ENCODE measurements around the gene TEX51.
A peak's percentile ranks its signal among the peaks of the same experiment; 100 is the strongest.

Gene TEX51

GRCh38 chr2:126879348-126880298 lies 19.1 kb upstream of the TEX51 start:
- DNase-seq = no peak

GRCh38 chr2:126880324-126880723 lies 18.4 kb upstream of the TEX51 start:
- DNase-seq = no peak

- DNase-seq = no peak
Observed at GRCh38 chr2:126880817-126881216, 17.9 kb upstream of the TEX51 start.

- no peak for DNase-seq
Observed at GRCh38 chr2:126881591-126881990, 17.1 kb upstream of the TEX51 start.

- no peak for DNase-seq
Observed at GRCh38 chr2:126882181-126882580, 16.5 kb upstream of the TEX51 start.

GRCh38 chr2:126882736-126883665 lies 15.7 kb upstream of the TEX51 start:
- no peak for DNase-seq

GRCh38 chr2:126883666-126884040 lies 15.0 kb upstream of the TEX51 start:
- DNase-seq = no peak

GRCh38 chr2:126884861-126885750 lies 13.6 kb upstream of the TEX51 start:
- no peak for DNase-seq

- DNase-seq = no peak
Observed at GRCh38 chr2:126885751-126886210, 12.9 kb upstream of the TEX51 start.

- DNase-seq = peak; percentile 34
Observed at GRCh38 chr2:126886211-126886915, 12.3 kb upstream of the TEX51 start.

GRCh38 chr2:126886916-126887280 lies 11.8 kb upstream of the TEX51 start:
- no peak for DNase-seq

GRCh38 chr2:126887506-126887905 lies 11.2 kb upstream of the TEX51 start:
- DNase-seq = no peak

- DNase-seq = no peak
Observed at GRCh38 chr2:126888046-126888445, 10.6 kb upstream of the TEX51 start.

- no peak for DNase-seq
Observed at GRCh38 chr2:126889071-126889470, 9.6 kb upstream of the TEX51 start.

- DNase-seq = no peak
Observed at GRCh38 chr2:126889496-126890135, 9.1 kb upstream of the TEX51 start.

GRCh38 chr2:126890136-126890510 lies 8.6 kb upstream of the TEX51 start:
- no peak for DNase-seq

GRCh38 chr2:126890551-126891450 lies 7.9 kb upstream of the TEX51 start:
- DNase-seq = no peak

GRCh38 chr2:126891681-126892500 lies 6.8 kb upstream of the TEX51 start:
- no peak for DNase-seq

- no peak for DNase-seq
Observed at GRCh38 chr2:126893153-126893552, 5.5 kb upstream of the TEX51 start.

Data from activated naive CD4-positive, alpha-beta T cell treated with anti-CD3 and anti-CD28 coated beads, Interleukin-2, amount 50 U/mL, for 16 hours (primary cell).